ENCODE results near the gene SORCS2. TPM values are rescaled to one million over a fixed set of nuclear protein-coding genes. Genes with fewer than 3 reads are reported as not detected.

Gene SORCS2
- total and polyA plus RNA-seq, 12 donors, result 0.25 to 5.4 (median 2.2) TPM

GRCh38 chr4:7359400-7360062 is 167.2 kb downstream of the SORCS2 start:
- 75 to 85% methylated on average over 13 of the region's 13 CpGs for WGBS, 2 donors
- peaks cover 0 to 37% (median 18%) of the 10 kb centered on the region in 9 donors for H3K4me1 ChIP-seq
- H3K9me3 ChIP-seq, result no peaks in the 10 kb centered on the region
- intact Hi-C loops (cut with DNase I), result no loop called here
- no peak for ATAC-seq
- no peaks in the 10 kb centered on the region for H3K27me3 ChIP-seq
- no peaks in the 10 kb centered on the region for H3K36me3 ChIP-seq
- TF ChIP-seq CTCF (IDR thresholded peaks at IDR 0.05), result no peak
- H3K27ac ChIP-seq, result no peak overlapping the region
- no peak for DNase-seq
- no peak overlapping the region for H3K4me3 ChIP-seq

- Histone ChIP-seq H3K27me3 (peaks cover 0 to 1% (median 0%) of the 10 kb centered on the region in 7 donors), H3K36me3 (no peaks in the 10 kb centered on the region), H3K4me3 (no peak overlapping the region), H3K4me1 (peaks cover 0 to 50% (median 19%) of the 10 kb centered on the region in 9 donors), H3K9me3 (no peaks in the 10 kb centered on the region), H3K27ac (peak overlapping the region in 2 of 10 donors; percentile 2 to 41)
- no peak for TF ChIP-seq CTCF (IDR thresholded peaks at IDR 0.05)
- DNase-seq (no peak), ATAC-seq (no peak)
- intact Hi-C loops (cut with DNase I), result no loop called here
- 63 to 75% methylated on average over 8 of the region's 8 CpGs for WGBS, 2 donors
These were observed 168.5 kb downstream of the SORCS2 start for GRCh38 chr4:7360806-7361205.

- TF ChIP-seq CTCF (IDR thresholded peaks at IDR 0.05), result no peak
- Histone ChIP-seq H3K9me3 (no peaks in the 10 kb centered on the region), H3K36me3 (no peaks in the 10 kb centered on the region), H3K4me3 (no peak overlapping the region), H3K27me3 (peaks cover 0 to 5% (median 0%) of the 10 kb centered on the region in 7 donors), H3K4me1 (peaks cover 0 to 53% (median 24%) of the 10 kb centered on the region in 9 donors), H3K27ac (peak overlapping the region in 3 of 10 donors; percentile 2 to 41 (median 34))
- intact Hi-C loops (cut with DNase I), result no loop called here
- ATAC-seq, result peak in 6 of 8 donors; percentile 42 to 70 (median 52)
- DNase-seq, result peak; percentile 39 to 53
- WGBS, 2 donors, result 35 to 40% methylated on average over 14 of the region's 14 CpGs
These were observed 169.1 kb downstream of the SORCS2 start for GRCh38 chr4:7361280-7361895.

GRCh38 chr4:7362341-7362740 is 170.0 kb downstream of the SORCS2 start:
- ATAC-seq (no peak), DNase-seq (no peak)
- Histone ChIP-seq H3K27ac (no peak overlapping the region), H3K4me1 (peaks cover 0 to 44% (median 20%) of the 10 kb centered on the region in 9 donors), H3K27me3 (peaks cover 0 to 14% (median 0%) of the 10 kb centered on the region in 7 donors), H3K36me3 (no peaks in the 10 kb centered on the region), H3K9me3 (no peaks in the 10 kb centered on the region), H3K4me3 (no peak overlapping the region)
- intact Hi-C loops (cut with DNase I), result no loop called here
- no peak for TF ChIP-seq CTCF (IDR thresholded peaks at IDR 0.05)
- WGBS, 2 donors, result 93 to 97% methylated on average over 2 of the region's 2 CpGs
